SK-N-MC (cell line): Measurements from ENCODE around the gene DIAPH3.

Experiments used
- EZH2 ChIP-seq: fragments of 200-600 bp; sonication (generic); IDR thresholded peaks from one replicate; pipeline ENCODE4 v1.6.1; 2017; ENCODE audit warnings: antibody characterized with exemption
- POLR2AphosphoS5 ChIP-seq: IDR thresholded peaks from 2 replicates; pipeline ENCODE4 v1.6.1; 2012; ENCODE audit warnings: mild to moderate bottlenecking, low read depth, low read length, borderline replicate concordance

- TF ChIP-seq POLR2AphosphoS5 (no peak), EZH2 (no peak)
These were observed 463.4 kb downstream of the DIAPH3 start for GRCh38 chr13:59700281-59700680.
